Measurements from ENCODE around the gene GMDS. TPM values are rescaled to one million over a fixed set of nuclear protein-coding genes. Genes with fewer than 3 reads are reported as not detected.

The GMDS gene
- total RNA-seq, 4 donors from 2014 or later = 9.5 to 32.8 (median 22.4) TPM

- no peak for DNase-seq
- intact Hi-C loops (cut with DNase I) = no loop called here
- WGBS, 2 donors = 88 to 93% methylated on average over 8 of the region's 8 CpGs
- Histone ChIP-seq H3K4me3 (replicated peaks in 1 of 3) (no peak overlapping the region), H3K4me1 (no peaks in the 10 kb centered on the region), H3K27me3 (no peaks in the 10 kb centered on the region), H3K36me3 (no peaks in the 10 kb centered on the region), H3K9me3 (no peaks in the 10 kb centered on the region), H3K27ac (no peak overlapping the region)
- TF ChIP-seq POLR2A (IDR thresholded peaks at IDR 0.05) (no peak), CTCF (IDR thresholded peaks at IDR 0.05) (no peak)
Measured at GRCh38 chr6:1745814-1746213, 499.6 kb downstream of the GMDS start.

GRCh38 chr6:1744543-1744942, 500.9 kb downstream of the GMDS start:
- WGBS, 2 donors = 88 to 95% methylated on average over 9 of the region's 9 CpGs
- no peaks in the 10 kb centered on the region for H3K27me3 ChIP-seq
- no peak for DNase-seq
- no peaks in the 10 kb centered on the region for H3K4me1 ChIP-seq
- H3K36me3 ChIP-seq = no peaks in the 10 kb centered on the region
- no peaks in the 10 kb centered on the region for H3K9me3 ChIP-seq
- no peak overlapping the region for H3K27ac ChIP-seq
- H3K4me3 ChIP-seq (replicated peaks in 1 of 3) = no peak overlapping the region
- intact Hi-C loops (cut with DNase I) = no loop called here
- no peak for TF ChIP-seq CTCF (IDR thresholded peaks at IDR 0.05)
- TF ChIP-seq POLR2A (IDR thresholded peaks at IDR 0.05) = no peak

- H3K4me3 ChIP-seq (replicated peaks in 1 of 3) = no peak overlapping the region
- no peak for DNase-seq
- intact Hi-C loops (cut with DNase I) = no loop called here
- 82 to 95% methylated on average over 2 of the region's 2 CpGs for WGBS, 2 donors
- H3K9me3 ChIP-seq = no peaks in the 10 kb centered on the region
- H3K36me3 ChIP-seq = no peaks in the 10 kb centered on the region
- H3K27me3 ChIP-seq = no peaks in the 10 kb centered on the region
- no peak overlapping the region for H3K27ac ChIP-seq
- TF ChIP-seq POLR2A (IDR thresholded peaks at IDR 0.05) (no peak), CTCF (IDR thresholded peaks at IDR 0.05) (no peak)
- no peaks in the 10 kb centered on the region for H3K4me1 ChIP-seq
Measured at GRCh38 chr6:1739680-1740079, 505.7 kb downstream of the GMDS start.

- Histone ChIP-seq H3K9me3 (no peaks in the 10 kb centered on the region), H3K27ac (no peak overlapping the region), H3K36me3 (no peaks in the 10 kb centered on the region), H3K4me1 (no peaks in the 10 kb centered on the region), H3K4me3 (replicated peaks in 1 of 3) (no peak overlapping the region), H3K27me3 (no peaks in the 10 kb centered on the region)
- no peak for TF ChIP-seq CTCF (IDR thresholded peaks at IDR 0.05)
- no peak for TF ChIP-seq POLR2A (IDR thresholded peaks at IDR 0.05)
- no peak for DNase-seq
- 81 to 91% methylated on average over 5 to 9 of the region's 9 CpGs for WGBS, 2 donors
- intact Hi-C loops (cut with DNase I) = no loop called here
Measured at GRCh38 chr6:1739220-1739619, 506.2 kb downstream of the GMDS start.

- no peaks in the 10 kb centered on the region for H3K27me3 ChIP-seq
- no peaks in the 10 kb centered on the region for H3K36me3 ChIP-seq
- WGBS, 2 donors = 77 to 80% methylated on average over 6 of the region's 6 CpGs
- H3K4me3 ChIP-seq (replicated peaks in 1 of 3) = no peak overlapping the region
- intact Hi-C loops (cut with DNase I) = no loop called here
- H3K4me1 ChIP-seq = no peaks in the 10 kb centered on the region
- no peak overlapping the region for H3K27ac ChIP-seq
- TF ChIP-seq POLR2A (IDR thresholded peaks at IDR 0.05) (no peak), CTCF (IDR thresholded peaks at IDR 0.05) (no peak)
- no peaks in the 10 kb centered on the region for H3K9me3 ChIP-seq
- no peak for DNase-seq
Measured at GRCh38 chr6:1738558-1739081, 506.8 kb downstream of the GMDS start.
